Hematopoietic multipotent progenitor cell (in vitro differentiated cells): Measurements from ENCODE around the gene NUAK2. TPM values are rescaled to one million over a fixed set of nuclear protein-coding genes. Genes with fewer than 3 reads are reported as not detected.
A peak's percentile ranks its signal among the peaks of the same experiment; 100 is the strongest.
"Not testable (repeated sequence)": the region's sequence is repeated elsewhere in the genome, so short reads cannot be mapped to it uniquely, and the experiment has no call there.

Source experiments
- DNase-seq, 3 donors: peaks; one replicate each; pipeline ENCODE4 v3.0.0-alpha.2; 2011 to 2015; ENCODE audit warnings: low read depth in 2 of 3, low spot score in 2 of 3
- total RNA-seq: library from RNA; depleted of rRNA; stranded (reverse); fragments of >200 nt; gene quantifications from one replicate; pipeline ENCODE4 v1.2.3, GENCODE V29; 2012

NUAK2 gene
- total RNA-seq, 1 donor: 1.3 TPM

- no peak for DNase-seq
These were observed 20.2 kb downstream of the NUAK2 start for GRCh38 chr1:205301205-205301821.

GRCh38 chr1:205300149-205300548, 21.4 kb downstream of the NUAK2 start:
- no peak for DNase-seq

- DNase-seq: no peak
These were observed 23.2 kb downstream of the NUAK2 start for GRCh38 chr1:205298191-205298994.

GRCh38 chr1:205297546-205298177, 23.9 kb downstream of the NUAK2 start:
- DNase-seq: not testable (repeated sequence)

GRCh38 chr1:205296154-205296553, 25.4 kb downstream of the NUAK2 start:
- DNase-seq: no peak

- no peak for DNase-seq
These were observed 26.6 kb downstream of the NUAK2 start for GRCh38 chr1:205294934-205295333.

GRCh38 chr1:205294175-205294917, 27.2 kb downstream of the NUAK2 start:
- DNase-seq: no peak

GRCh38 chr1:205293350-205294074, 28.0 kb downstream of the NUAK2 start:
- no peak for DNase-seq

GRCh38 chr1:205291596-205291995, 29.9 kb downstream of the NUAK2 start:
- no peak for DNase-seq

- DNase-seq: peak; percentile 64 to 98 (median 95)
These were observed 33.6 kb downstream of the NUAK2 start for GRCh38 chr1:205287767-205288559.

GRCh38 chr1:205287076-205287475, 34.5 kb downstream of the NUAK2 start:
- no peak for DNase-seq

GRCh38 chr1:205286335-205286950, 35.1 kb downstream of the NUAK2 start:
- peak in 2 of 3 donors; percentile 67 to 83 for DNase-seq

GRCh38 chr1:205285381-205286101, 36.0 kb downstream of the NUAK2 start:
- peak in 2 of 3 donors; percentile 42 to 67 for DNase-seq

GRCh38 chr1:205284420-205285144, 37.0 kb downstream of the NUAK2 start:
- DNase-seq: peak; percentile 68 to 93 (median 88)

GRCh38 chr1:205283270-205284147, 38.0 kb downstream of the NUAK2 start:
- DNase-seq: no peak

- not testable (repeated sequence) for DNase-seq
These were observed 40.7 kb downstream of the NUAK2 start for GRCh38 chr1:205280666-205281395.
